ENCODE measurements around the gene KRTAP10-7. TPM values are rescaled to one million over a fixed set of nuclear protein-coding genes. Genes with fewer than 3 reads are reported as not detected.

The KRTAP10-7 gene
- total and polyA plus RNA-seq, 2 of the 13 experiments (the other 11 are each of a cell fraction or from before 2014, with no cell fraction given), result not detected

DNA sequence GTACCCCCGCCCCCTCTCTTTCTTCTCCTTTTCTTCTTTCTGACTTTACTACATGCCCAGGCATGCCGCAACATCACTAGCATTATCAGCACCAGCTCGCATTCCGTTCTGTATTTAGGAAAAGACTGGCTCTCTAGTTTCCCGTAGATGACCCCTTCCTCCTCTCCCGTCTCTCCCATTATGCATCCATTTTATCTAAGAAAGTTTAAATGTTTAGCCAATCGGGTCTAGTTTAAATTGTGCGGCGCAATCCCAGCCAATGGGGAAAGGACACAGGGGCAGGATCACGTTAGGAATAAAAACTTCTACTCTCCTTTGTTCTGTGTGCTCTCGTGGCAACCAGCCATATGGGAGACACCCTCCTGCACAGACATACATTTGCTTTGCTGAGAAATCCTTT, 2.3 kb upstream of the KRTAP10-7 start:
- no peak overlapping the region for H3K27ac ChIP-seq (ENCODE audit: extremely low read length, insufficient read depth, low read length)
- no peaks in the 10 kb centered on the region for H4K20me1 ChIP-seq (ENCODE audit: insufficient read depth, low read length)
- no peaks in the 10 kb centered on the region for H3K9me3 ChIP-seq (ENCODE audit: low read length)
- intact Hi-C loops (cut with micrococcal nuclease; ENCODE audit: unreplicated experiment) (no loop called here), in situ Hi-C loops (cut with HindIII; ENCODE audit: extremely low pct_ligation_motif_present, low pct_unique_long_range_greater_than_20kb) (no loop called here)
- TF ChIP-seq MIER3 (CRISPR knock-in tag; IDR thresholded peaks at IDR 0.05; ENCODE audit: borderline replicate concordance), result no peak
- no peak for DNase-seq (ENCODE audit: low spot score)
- H3K79me2 ChIP-seq (ENCODE audit: insufficient read depth, low read length), result no peaks in the 10 kb centered on the region
- CTCF ChIA-PET (ENCODE audit: low intra/inter-chr PET ratio, low total read pairs), result no interaction called here
- H3K27me3 ChIP-seq (ENCODE audit: control insufficient read depth in 1 of 2, insufficient read depth in 2 of 2, low read length in 2 of 2), result peaks cover 0 to 1% of the 10 kb centered on the region in 2 experiments; a peak in 1 of 5 replicates
- H3K36me3 ChIP-seq (replicated peaks in 1 of 2; ENCODE audit: control insufficient read depth in 1 of 2, insufficient read depth in 2 of 2, low read length in 2 of 2), result no peaks in the 10 kb centered on the region
- no peak overlapping the region for H3K9ac ChIP-seq (ENCODE audit: insufficient read depth, low read depth, low read length)
- POLR2A ChIA-PET, result no interaction called here
- peaks cover 27% of the 10 kb centered on the region for H3K4me1 ChIP-seq (ENCODE audit: insufficient read depth, low read length)
- no peak overlapping the region for H2AFZ ChIP-seq (ENCODE audit: low read length)
- no TSS peak for BruUV-seq (replicated peaks)
- 87% methylated on average over 11 of the region's 11 CpGs for WGBS (ENCODE audit: low lambda C conversion rate)
- no peak overlapping the region for H3K4me3 ChIP-seq (replicated peaks in 1 of 3; ENCODE audit: insufficient read depth in 1 of 3, low read depth in 2 of 3, low read length in 3 of 3)
- no peak for ATAC-seq
- no peak for FAIRE-seq
- H3K4me2 ChIP-seq (ENCODE audit: low read depth, low read length), result no peak overlapping the region

DNA sequence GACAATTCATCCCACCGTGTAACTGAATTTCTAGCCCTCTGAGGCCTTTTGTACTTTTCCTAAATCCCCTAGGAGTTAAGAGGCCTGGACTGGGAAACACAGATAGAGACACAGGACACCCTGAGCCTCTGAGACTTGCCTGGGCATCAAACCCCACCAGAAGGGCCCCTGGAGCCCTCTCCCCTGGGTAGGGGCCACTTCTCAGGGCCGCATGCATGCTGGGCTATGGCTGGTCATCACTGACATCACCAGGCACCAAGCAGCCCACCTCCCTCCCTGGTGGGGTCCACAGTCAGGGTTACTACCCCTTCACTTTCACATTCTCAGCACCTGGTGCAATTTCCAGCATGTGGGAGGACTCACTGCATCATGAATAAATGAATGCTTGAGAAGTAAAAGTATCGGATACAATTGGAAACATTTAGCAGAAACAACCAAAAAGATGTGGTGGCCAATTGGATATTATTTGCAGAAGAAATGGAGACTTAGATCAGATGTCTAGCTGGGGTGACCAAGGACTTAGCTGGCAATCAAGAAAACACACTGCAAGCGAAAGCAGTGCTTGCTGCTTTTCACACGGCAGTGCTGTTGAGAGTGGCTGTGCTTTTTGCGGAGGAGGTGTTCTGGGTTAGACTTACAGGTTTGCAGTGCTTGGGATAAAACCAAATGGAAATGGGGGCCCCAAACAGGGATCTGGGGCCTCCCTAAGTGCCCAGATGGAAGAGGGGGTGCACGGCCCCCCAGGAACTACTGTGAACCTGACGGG, 950 bp upstream of the KRTAP10-7 start:
- Histone ChIP-seq H3K4me2 (ENCODE audit: low read depth, low read length) (no peak overlapping the region), H3K4me1 (ENCODE audit: insufficient read depth, low read length) (peaks cover 13% of the 10 kb centered on the region), H3K27ac (ENCODE audit: extremely low read length, insufficient read depth, low read length) (no peak overlapping the region), H3K9me3 (ENCODE audit: low read length) (no peaks in the 10 kb centered on the region), H2AFZ (ENCODE audit: low read length) (no peak overlapping the region), H3K36me3 (replicated peaks in 1 of 2; ENCODE audit: control insufficient read depth in 1 of 2, insufficient read depth in 2 of 2, low read length in 2 of 2) (no peaks in the 10 kb centered on the region), H3K9ac (ENCODE audit: insufficient read depth, low read depth, low read length) (no peak overlapping the region), H3K4me3 (replicated peaks in 1 of 3; ENCODE audit: insufficient read depth in 1 of 3, low read depth in 2 of 3, low read length in 3 of 3) (no peak overlapping the region), H3K27me3 (ENCODE audit: control insufficient read depth in 1 of 2, insufficient read depth in 2 of 2, low read length in 2 of 2) (peaks cover 0 to 1% of the 10 kb centered on the region in 2 experiments; a peak in 1 of 5 replicates), H4K20me1 (ENCODE audit: insufficient read depth, low read length) (no peaks in the 10 kb centered on the region), H3K79me2 (ENCODE audit: insufficient read depth, low read length) (no peaks in the 10 kb centered on the region)
- ATAC-seq (no peak), DNase-seq (ENCODE audit: low spot score) (no peak), FAIRE-seq (no peak)
- 79% methylated on average over 6 of the region's 8 CpGs for WGBS (ENCODE audit: low lambda C conversion rate)
- BruUV-seq (replicated peaks), result no TSS peak
- no peak for TF ChIP-seq ZBTB42 (CRISPR knock-in tag; IDR thresholded peaks at IDR 0.05)
- TF ChIP-seq, protein P1, sequence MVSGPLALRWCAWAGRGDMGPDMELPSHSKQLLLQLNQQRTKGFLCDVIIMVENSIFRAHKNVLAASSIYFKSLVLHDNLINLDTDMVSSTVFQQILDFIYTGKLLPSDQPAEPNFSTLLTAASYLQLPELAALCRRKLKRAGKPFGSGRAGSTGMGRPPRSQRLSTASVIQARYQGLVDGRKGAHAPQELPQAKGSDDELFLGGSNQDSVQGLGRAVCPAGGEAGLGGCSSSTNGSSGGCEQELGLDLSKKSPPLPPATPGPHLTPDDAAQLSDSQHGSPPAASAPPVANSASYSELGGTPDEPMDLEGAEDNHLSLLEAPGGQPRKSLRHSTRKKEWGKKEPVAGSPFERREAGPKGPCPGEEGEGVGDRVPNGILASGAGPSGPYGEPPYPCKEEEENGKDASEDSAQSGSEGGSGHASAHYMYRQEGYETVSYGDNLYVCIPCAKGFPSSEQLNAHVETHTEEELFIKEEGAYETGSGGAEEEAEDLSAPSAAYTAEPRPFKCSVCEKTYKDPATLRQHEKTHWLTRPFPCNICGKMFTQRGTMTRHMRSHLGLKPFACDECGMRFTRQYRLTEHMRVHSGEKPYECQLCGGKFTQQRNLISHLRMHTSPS (CRISPR knock-in tag; IDR thresholded peaks at IDR 0.05; ENCODE audit: low read depth), result no peak
- TF ChIP-seq PTBP1 (IDR thresholded peaks at IDR 0.05; ENCODE audit: low read depth, low read length, poor library complexity, severe bottlenecking), result no peak
- TF ChIP-seq, protein P2, sequence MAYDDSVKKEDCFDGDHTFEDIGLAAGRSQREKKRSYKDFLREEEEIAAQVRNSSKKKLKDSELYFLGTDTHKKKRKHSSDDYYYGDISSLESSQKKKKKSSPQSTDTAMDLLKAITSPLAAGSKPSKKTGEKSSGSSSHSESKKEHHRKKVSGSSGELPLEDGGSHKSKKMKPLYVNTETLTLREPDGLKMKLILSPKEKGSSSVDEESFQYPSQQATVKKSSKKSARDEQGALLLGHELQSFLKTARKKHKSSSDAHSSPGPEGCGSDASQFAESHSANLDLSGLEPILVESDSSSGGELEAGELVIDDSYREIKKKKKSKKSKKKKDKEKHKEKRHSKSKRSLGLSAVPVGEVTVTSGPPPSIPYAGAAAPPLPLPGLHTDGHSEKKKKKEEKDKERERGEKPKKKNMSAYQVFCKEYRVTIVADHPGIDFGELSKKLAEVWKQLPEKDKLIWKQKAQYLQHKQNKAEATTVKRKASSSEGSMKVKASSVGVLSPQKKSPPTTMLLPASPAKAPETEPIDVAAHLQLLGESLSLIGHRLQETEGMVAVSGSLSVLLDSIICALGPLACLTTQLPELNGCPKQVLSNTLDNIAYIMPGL (CRISPR knock-in tag; IDR thresholded peaks at IDR 0.05; ENCODE audit: borderline replicate concordance in 1 of 2, low read depth in 1 of 2), result no peak
- TF ChIP-seq NRL (CRISPR knock-in tag; IDR thresholded peaks at IDR 0.05; ENCODE audit: borderline replicate concordance), result no peak
- TF ChIP-seq ZNF615 (CRISPR knock-in tag; IDR thresholded peaks at IDR 0.05; ENCODE audit: borderline replicate concordance), result no peak
- no peak for TF ChIP-seq ZNF180 (CRISPR knock-in tag; IDR thresholded peaks at IDR 0.05; ENCODE audit: borderline replicate concordance, low read depth)
- CTCF ChIA-PET (ENCODE audit: low intra/inter-chr PET ratio, low total read pairs), result no interaction called here
- in situ Hi-C loops (cut with HindIII; ENCODE audit: extremely low pct_ligation_motif_present, low pct_unique_long_range_greater_than_20kb) (no loop called here), intact Hi-C loops (cut with micrococcal nuclease; ENCODE audit: unreplicated experiment) (no loop called here)
- POLR2A ChIA-PET, result no interaction called here

All from HepG2 (cell line).